Cerebellar nuclear complex (tissue), 1 donor: ENCODE results near the gene AMN.
A peak's percentile ranks its signal among the peaks of the same experiment; 100 is the strongest.
"Not testable (repeated sequence)": the region's sequence is repeated elsewhere in the genome, so short reads cannot be mapped to it uniquely, and the experiment has no call there.

ENCODE experiments used
- DNase-seq, 2 experiments: peaks; one replicate each; lab custom pipeline; 2025; lab: John Stamatoyannopoulos, UW

AMN gene

DNA sequence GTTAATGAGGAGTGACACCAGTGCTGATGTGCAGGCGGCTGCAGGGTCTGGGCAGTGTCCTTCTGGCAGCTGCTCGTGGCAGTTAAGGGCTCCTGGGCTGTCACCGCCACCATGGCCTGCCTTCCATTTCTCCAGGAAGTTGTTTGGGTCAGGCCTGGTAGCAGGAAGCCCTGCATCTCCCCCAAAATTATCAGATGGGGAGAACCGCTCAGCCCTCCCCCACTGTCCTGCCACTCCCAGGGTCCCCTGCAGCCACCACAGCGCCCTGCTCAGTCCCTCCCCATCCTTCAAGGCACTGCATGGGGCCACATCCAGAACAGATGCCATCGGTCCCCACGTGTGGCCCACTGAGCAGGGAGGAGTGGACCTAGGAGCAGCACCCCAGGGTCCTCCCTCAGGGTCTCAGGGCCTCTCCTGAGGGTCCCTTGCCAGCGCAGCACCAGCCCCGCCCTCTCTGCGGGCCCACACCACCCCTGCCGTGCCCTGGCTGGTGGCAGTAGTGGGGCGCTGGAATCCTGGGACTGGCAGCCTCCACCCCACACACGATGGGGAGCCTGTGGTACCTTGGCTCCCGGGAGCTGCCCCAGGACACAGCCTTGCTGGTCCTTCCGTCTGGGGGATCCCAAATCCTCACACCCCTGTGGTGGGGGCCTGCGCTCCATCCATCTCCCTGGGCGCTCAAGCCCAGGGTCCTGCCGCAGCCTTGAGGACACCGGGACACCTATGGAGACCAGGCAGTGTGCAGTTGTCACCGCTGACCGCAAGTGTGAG, 10.3 kb upstream of the AMN start:
- DNase-seq = no peak

DNA sequence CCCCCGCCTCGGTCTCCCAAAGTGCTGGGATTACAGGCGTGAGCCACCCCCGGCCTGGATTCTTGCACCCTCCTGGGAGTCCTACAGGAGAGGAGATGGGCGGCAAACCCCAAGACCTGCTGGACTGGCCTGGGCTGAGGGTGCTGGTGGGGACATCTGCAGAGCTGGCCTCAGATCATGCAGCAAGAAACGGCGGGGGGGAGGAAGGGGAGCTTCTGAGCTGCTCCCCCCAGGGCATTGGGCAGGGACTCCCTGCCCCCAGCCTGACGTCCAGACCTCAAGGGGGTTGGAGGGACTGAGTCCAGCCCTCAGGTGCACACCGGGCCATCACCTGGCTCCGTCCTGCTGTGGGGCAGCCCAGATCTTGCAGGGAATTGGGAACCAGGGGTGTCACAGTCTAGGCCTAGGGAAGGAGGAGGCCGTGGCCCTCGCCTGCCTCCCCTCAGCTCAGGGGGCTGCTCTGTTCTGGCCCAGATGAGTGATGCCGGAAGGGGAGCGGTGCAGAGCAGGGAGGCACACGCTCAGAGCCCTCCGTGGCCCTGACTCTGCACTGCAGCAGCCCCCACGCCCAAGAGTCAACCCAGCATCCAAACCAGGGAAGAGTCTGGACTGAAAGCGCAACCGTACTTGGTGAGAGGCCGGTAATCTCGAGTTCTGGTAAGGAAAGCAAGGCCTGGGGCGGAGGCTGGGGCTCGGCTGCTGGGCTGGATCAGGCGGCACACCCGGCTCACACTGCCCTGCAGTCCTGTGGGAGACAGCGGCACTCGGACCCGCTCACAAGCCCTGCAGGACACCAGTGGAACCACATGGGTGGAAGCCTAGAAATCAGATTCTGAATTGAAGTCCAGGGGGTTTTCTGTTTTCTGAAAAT, 8.9 kb upstream of the AMN start:
- DNase-seq = no peak

- no peak for DNase-seq
These were observed 7.8 kb upstream of the AMN start for GRCh38 chr14:102914474-102915291.

DNA sequence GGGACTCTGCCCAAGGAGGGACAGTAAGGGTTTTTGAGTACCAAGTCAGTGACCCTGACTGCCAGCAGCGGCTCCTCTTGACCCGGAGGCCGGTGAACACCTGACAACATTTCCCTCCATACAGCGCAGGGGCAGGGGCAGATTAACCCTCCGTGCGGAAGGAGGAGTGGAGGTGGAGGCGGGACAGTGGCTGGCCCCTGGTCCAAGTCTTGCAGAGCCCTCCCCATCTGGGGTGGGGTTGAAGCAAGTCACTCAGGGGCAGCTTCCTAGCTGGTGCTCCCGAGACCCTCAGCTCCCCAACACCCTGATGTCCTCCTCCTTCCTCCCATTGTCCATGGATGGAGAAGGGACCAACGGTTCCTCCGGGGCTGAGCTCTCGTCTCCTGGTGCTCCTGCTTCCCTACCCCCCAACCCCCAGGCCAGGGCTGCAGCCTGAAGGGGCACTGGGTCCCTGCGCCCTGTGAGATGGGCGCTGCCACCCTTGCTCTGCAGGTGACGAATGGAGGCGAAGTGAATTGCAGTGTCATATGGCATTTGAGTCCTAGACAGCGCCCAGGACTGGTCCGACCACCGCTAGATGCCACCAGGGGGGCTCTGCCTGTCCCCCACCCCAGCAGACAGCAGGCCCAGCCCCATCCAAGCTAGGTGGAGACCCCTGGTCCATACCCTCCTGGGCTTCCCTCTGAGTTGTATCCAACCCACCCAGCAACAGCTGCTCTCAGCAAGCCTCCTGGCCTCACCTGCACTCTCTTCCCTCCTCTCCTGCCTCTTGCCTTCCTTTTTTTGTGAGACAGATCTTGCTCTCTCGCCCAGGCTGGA, 7.0 kb upstream of the AMN start:
- no peak for DNase-seq

DNA sequence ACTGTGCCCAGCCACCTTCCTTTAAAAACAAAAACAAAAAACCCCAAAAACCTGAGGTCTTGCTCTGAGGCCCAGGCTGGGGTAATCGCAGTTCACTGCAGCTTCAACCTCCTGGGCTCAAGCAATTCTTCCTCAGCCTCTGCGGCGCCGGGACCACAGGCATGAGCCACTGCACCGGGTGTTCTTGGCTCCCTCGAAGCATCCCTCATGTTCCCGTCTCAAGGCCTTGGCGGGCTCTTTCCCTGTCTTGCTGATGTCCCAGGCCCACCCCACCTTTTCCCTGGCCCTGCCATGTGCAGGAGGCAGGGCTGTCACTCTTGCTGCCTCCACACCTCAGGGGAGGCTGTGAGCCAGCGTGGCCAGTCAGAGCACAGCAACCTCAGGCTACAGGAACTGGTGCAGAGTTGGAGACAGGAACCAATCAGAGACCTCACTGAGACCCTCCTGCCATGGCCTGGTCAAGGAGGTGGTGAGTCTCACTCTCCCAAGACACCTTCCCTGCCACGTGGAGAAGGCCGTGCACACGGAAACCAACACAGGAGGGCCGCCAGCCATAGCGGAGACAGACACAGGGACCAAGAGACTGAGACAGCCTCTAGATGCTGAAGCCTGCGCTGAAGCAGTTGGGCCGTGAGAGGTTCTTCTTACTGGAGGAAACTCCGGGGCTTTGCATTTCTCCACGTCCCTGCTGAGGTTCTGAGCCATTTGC, 6.0 kb upstream of the AMN start:
- DNase-seq = no peak

DNA sequence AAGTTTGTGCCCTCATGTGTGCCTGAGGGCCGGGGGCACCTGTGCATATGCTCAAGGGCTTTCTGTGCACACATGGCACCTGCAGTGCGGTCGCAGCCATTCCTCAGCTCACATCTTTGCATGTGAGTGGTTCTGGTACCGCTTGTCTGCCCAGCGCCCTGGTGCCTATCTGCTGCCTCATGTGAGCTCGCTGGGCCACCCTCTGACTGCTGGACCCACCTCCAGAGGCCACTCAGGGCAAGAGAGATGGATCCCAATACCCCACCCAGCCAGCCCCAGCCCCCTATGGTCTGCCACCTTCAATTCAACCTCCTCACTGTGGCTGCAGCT, 5.4 kb upstream of the AMN start:
- DNase-seq = no peak

DNA sequence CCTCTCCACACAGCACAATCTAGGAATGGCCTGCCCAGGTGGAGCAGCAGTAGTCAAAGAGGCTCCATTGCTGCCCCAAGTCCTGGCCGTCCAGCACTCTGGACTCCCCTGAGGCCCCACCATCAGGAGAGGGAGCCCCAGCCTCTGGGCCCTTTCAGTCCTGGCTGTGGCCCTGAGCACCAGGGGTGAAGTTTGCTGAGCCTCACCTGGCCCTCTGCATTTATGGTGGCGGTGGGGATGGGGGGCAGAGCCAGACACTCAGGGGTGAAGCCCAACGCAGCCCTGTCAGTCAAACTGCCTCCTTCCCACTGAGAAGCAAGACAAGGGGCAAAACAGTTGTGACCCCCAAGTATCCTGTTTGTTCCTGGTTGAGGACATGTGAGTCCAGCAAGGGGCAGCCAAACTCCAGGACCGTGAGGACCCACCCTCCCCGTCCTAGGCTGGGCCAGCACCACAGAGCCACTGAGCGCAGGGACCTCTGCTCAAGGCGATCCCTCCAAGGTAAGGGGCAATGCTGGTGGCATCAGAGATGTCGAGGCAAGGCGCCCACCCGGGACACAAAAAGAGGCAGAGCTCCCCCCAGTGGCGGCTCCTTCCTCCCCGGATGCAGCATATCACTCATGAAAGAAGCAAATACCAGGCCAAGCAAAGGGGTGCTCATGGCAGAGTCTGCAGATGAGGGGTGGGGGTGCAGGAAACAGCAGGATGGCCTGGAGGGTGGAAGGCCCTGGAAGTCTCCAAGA, 4.8 kb upstream of the AMN start:
- peak in 1 of 2 experiments; percentile 24 for DNase-seq

- DNase-seq = no peak
These were observed 4.0 kb upstream of the AMN start for GRCh38 chr14:102918438-102918837.

DNA sequence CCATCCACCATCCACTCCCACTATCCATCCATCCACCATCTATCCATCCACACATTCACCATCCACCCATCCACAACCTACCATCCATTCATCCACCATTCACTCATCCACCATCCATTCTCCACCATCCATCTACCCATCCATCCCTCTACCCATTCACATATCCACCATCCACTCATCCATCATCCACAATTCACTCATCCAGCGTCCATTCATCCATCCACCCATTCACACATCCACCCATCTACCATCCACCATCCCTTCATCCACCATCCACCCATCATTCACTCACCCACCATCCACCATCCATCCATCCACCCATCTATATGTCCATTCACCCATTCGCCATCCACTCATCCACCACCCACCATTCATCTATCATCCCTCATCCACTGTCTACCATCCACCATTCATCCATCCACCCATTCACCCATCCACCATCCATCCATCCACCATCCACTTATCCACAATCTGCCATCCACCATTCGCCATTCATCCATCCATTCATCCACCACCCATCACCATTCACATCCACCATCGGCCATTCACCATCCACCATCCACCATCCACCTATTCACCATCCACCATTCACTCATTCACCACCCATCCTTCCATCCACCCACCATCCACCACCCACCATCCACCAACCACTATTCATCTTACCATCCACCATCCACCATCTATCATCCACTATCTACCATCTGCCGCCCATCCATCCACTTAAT, 2.0 kb upstream of the AMN start:
- DNase-seq = no peak

DNA sequence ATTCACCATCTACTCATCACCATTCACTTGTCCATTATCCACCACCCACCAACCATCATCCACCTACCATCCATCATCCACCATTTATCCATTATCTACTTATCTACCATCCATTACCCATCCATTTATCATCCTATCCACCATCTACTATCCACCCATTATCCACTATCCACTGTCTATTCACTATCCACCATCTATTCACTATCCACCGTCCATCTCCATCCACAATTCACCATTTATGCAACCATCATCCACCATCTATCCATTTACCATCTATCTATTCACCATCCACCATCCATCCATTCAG, 1.5 kb upstream of the AMN start:
- no peak for DNase-seq

DNA sequence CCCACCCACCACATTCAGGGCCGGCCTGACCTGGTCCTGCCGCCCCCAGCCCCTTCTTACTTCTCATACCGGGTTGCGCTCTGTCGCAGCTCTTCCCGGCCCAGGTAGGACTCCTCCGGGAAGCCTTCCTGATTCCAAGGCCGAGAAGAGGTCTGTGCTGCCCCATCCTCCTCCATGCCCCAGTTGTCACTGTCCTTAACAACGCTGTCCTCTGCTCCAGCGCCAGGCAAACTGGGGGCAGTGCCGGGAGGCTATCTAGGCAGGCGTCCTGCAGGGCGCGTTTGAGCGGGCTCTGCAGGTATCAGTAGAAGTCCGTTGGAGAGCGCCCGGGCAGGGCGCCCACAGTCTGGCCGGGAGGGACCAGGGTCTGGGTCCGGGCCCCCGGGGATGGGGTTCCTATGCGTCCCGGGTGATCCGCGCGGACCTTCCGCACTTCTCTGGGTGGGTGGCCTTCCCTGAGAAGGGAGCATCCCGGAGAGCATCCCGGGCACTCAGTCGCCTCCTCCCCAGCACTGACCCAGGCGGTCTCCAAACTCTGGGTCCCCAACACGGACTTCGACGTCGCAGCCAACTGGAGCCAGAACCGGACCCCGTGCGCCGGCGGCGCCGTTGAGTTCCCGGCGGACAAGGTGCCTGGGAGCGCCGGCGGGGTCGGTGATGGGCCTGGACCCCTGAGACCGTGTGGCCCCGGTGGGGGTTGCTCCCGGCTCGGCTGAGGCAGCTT, 900 bp downstream of the AMN start:
- no peak for DNase-seq

DNA sequence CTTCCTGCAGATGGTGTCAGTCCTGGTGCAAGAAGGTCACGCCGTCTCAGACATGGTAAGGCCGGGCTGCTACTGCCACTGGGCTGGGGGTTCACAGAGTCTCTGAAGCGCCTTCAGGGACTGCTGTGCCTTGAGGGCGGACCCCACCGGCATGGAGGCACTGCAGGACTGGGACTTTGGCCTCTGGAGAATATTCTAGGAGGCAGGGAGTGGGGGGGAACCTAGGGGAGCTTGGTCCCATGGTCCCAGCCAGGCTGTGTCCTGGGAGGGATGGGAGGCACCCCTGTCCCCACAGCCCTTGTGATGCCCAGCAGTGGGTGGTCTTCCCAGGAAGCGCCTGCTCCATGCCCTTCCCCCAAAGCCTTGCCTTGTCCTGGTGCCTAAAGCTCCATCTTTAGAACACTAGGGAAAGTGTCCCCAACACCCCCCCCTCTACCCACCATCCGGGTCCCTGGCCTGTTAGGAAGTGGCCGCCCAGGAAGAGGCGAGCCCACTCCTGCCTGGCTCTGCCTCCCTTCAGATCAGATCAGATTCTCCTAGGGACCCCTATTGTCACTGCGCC, 1.5 kb downstream of the AMN start:
- DNase-seq = no peak

GRCh38 chr14:102924632-102925588, 2.4 kb downstream of the AMN start:
- no peak for DNase-seq

GRCh38 chr14:102925646-102926045, 3.2 kb downstream of the AMN start:
- DNase-seq = no peak

DNA sequence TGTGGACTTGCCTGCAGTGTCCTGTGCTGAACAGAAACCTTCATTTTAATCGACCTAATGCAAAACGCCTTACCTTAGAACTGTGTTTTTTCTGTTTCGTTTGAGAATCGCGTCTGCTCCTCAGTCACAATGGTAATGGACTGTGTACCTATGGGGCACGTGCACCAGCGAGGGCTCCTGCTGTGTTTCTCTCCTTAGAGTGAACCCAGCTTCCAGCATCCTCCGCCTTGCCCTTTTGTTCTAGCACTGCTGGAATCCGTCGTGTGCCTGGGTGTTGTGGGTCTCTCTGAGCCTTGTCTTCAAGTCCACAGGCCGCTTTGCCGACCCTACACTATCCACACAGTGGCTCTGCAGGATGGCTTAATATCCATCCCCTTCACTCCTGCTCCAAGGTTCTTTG, 3.6 kb downstream of the AMN start:
- no peak for DNase-seq

DNA sequence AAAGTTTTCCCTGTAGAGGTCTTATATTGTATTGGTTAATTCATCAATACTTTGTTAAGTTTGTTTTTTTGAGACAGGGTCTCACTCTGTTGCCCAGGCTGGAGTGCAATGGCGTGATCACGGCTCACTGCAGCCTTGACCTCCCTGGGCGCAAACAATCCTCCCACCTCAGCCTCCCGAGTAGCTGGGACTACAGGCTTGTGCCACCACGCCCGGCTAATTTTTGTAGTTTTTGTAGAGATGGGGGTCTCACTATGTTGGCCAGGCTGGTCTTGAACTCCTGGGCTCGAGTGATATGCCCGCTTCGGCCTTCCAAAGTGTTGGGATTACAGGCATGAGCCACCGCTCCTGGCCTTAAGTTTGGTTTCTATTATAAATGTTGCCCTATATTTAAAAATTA, 4.4 kb downstream of the AMN start:
- not testable (repeated sequence) for DNase-seq

GRCh38 chr14:102927346-102927877, 4.9 kb downstream of the AMN start:
- DNase-seq = no peak
